Measurements from ENCODE around the gene ACSL1. TPM values are rescaled to one million over a fixed set of nuclear protein-coding genes. Genes with fewer than 3 reads are reported as not detected.
"Not testable (repeated sequence)": the region's sequence is repeated elsewhere in the genome, so short reads cannot be mapped to it uniquely, and the experiment has no call there.

Gene ACSL1
- polyA plus RNA-seq, 1 donor (not counting 4 experiments of a cell fraction or from before 2014, with no cell fraction given) = 60.6 TPM

DNA sequence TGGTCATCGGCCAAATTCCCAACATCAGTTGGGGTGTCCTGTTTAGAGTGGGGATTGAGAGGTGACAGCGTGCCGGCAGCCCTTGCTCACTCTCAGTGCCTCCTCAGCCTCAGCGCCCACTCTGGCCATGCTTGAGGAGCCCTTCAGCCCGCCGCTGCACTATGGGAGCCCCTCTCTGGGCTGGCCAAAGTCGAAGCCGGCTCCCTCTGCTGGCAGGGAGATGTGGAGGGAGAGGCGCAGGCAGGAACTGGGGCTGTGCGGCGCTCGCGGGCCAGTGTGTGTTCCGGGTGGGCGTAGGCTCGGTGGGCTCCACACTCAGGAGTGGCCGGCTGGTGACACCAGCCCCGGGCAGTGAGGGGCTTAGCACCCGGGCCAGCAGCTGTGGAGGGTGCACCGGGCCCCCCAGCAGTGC lies 84.8 kb downstream of the ACSL1 start:
- no peak overlapping the region for H3K4me2 ChIP-seq (ENCODE audit: control insufficient read depth, extremely low read depth, insufficient read depth, low read depth, low read length)
- H3K27ac ChIP-seq (ENCODE audit: control insufficient read depth, insufficient read depth, low read length) = no peak overlapping the region
- no peak overlapping the region for H2AFZ ChIP-seq (ENCODE audit: control insufficient read depth, low read length)
- H3K27me3 ChIP-seq (ENCODE audit: control insufficient read depth, extremely low read depth, insufficient read depth, low read length) = no peaks in the 10 kb centered on the region
- DNase-seq (ENCODE audit: low read depth, low spot score) (no peak), FAIRE-seq (no peak)
- H3K9ac ChIP-seq (ENCODE audit: control insufficient read depth, extremely low read depth, insufficient read depth, low read length) = no peak overlapping the region
- H3K4me1 ChIP-seq (ENCODE audit: control insufficient read depth, extremely low read depth, insufficient read depth, low read length) = peaks cover 2% of the 10 kb centered on the region
- TF ChIP-seq EZH2 (IDR thresholded peaks at IDR 0.05; ENCODE audit: low read length) = no peak
- TF ChIP-seq, protein P1, sequence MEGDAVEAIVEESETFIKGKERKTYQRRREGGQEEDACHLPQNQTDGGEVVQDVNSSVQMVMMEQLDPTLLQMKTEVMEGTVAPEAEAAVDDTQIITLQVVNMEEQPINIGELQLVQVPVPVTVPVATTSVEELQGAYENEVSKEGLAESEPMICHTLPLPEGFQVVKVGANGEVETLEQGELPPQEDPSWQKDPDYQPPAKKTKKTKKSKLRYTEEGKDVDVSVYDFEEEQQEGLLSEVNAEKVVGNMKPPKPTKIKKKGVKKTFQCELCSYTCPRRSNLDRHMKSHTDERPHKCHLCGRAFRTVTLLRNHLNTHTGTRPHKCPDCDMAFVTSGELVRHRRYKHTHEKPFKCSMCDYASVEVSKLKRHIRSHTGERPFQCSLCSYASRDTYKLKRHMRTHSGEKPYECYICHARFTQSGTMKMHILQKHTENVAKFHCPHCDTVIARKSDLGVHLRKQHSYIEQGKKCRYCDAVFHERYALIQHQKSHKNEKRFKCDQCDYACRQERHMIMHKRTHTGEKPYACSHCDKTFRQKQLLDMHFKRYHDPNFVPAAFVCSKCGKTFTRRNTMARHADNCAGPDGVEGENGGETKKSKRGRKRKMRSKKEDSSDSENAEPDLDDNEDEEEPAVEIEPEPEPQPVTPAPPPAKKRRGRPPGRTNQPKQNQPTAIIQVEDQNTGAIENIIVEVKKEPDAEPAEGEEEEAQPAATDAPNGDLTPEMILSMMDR (optimal IDR thresholded peaks at IDR 0.05 in 1 of 3, IDR thresholded peaks at IDR 0.05 in 1 of 3, conservative IDR thresholded peaks at IDR 0.05 in 1 of 3; ENCODE audit: extremely low read depth in 1 of 3, insufficient read depth in 2 of 3, low read length in 3 of 3) = no peak
- no peaks in the 10 kb centered on the region for H3K79me2 ChIP-seq (ENCODE audit: control insufficient read depth, insufficient read depth, low read length)
- dilution Hi-C loops (cut with MboI; ENCODE audit: extremely low pct_ligation_motif_present, low sequenced_read_pairs) = no loop called here
- H3K9me3 ChIP-seq (ENCODE audit: control insufficient read depth, low read depth, low read length) = no peaks in the 10 kb centered on the region
- H3K4me3 ChIP-seq (ENCODE audit: control insufficient read depth in 2 of 3, extremely low read depth in 1 of 3, insufficient read depth in 2 of 3, low read depth in 1 of 3, low read length in 3 of 3) = no peak overlapping the region
- no peaks in the 10 kb centered on the region for H4K20me1 ChIP-seq (ENCODE audit: control insufficient read depth, extremely low read depth, insufficient read depth, low read length)
- H3K36me3 ChIP-seq (ENCODE audit: control insufficient read depth in 2 of 2, extremely low read depth in 1 of 2, insufficient read depth in 2 of 2, low read length in 2 of 2) = no peaks in the 10 kb centered on the region
- no peaks in the 10 kb centered on the region for H3K9me1 ChIP-seq (ENCODE audit: control insufficient read depth, extremely low read depth, insufficient read depth, low read length)

DNA sequence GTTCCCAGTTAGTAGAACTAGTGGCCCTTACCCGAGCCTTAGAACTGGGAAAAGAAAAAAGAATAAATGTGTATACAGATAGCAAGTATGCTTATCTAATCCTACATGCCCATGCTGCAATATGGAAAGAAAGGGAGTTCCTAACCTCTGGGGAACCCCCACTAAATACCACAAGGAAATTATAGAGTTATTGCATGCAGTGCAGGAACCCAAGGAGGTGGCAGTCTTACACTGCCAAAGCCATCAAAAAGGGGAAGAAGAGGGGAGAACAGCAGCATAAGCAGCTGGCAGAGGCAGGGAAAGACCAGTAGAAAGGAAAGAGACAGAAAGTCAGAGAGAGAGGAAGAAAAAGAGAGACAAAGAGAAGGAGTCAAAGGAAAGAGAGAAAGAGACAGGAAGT lies 86.2 kb downstream of the ACSL1 start:
- dilution Hi-C loops (cut with MboI; ENCODE audit: extremely low pct_ligation_motif_present, low sequenced_read_pairs); H3K27ac ChIP-seq (ENCODE audit: control insufficient read depth, insufficient read depth, low read length); H3K36me3 ChIP-seq (ENCODE audit: control insufficient read depth in 2 of 2, extremely low read depth in 1 of 2, insufficient read depth in 2 of 2, low read length in 2 of 2); H4K20me1 ChIP-seq (ENCODE audit: control insufficient read depth, extremely low read depth, insufficient read depth, low read length); FAIRE-seq; DNase-seq (ENCODE audit: low read depth, low spot score); H3K27me3 ChIP-seq (ENCODE audit: control insufficient read depth, extremely low read depth, insufficient read depth, low read length); H2AFZ ChIP-seq (ENCODE audit: control insufficient read depth, low read length); H3K9ac ChIP-seq (ENCODE audit: control insufficient read depth, extremely low read depth, insufficient read depth, low read length); H3K4me3 ChIP-seq (ENCODE audit: control insufficient read depth in 2 of 3, extremely low read depth in 1 of 3, insufficient read depth in 2 of 3, low read depth in 1 of 3, low read length in 3 of 3); H3K9me1 ChIP-seq (ENCODE audit: control insufficient read depth, extremely low read depth, insufficient read depth, low read length); H3K4me2 ChIP-seq (ENCODE audit: control insufficient read depth, extremely low read depth, insufficient read depth, low read depth, low read length); H3K79me2 ChIP-seq (ENCODE audit: control insufficient read depth, insufficient read depth, low read length); H3K9me3 ChIP-seq (ENCODE audit: control insufficient read depth, low read depth, low read length); H3K4me1 ChIP-seq (ENCODE audit: control insufficient read depth, extremely low read depth, insufficient read depth, low read length): not testable (repeated sequence)

DNA sequence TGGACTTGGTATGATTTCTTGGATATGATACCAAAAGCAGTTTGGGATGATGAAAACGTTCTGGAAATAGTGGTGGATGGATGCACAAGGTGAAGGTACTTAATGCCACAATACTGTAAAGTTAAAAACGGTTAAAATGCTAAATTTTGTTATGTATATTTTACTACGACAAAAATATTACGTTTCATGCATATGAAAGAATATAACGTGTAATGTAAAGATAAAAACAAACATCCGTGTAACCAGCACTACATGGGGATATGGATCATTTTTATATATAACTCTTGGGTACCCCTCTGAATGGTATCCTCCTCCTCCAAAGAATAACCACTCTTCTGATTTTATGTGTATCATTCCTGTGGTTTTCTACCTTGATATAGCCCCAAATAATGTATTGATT lies 91.0 kb downstream of the ACSL1 start:
- H3K36me3 ChIP-seq (ENCODE audit: control insufficient read depth in 2 of 2, extremely low read depth in 1 of 2, insufficient read depth in 2 of 2, low read length in 2 of 2) = no peaks in the 10 kb centered on the region
- H3K9me3 ChIP-seq (ENCODE audit: control insufficient read depth, low read depth, low read length) = no peaks in the 10 kb centered on the region
- dilution Hi-C loops (cut with MboI; ENCODE audit: extremely low pct_ligation_motif_present, low sequenced_read_pairs) = no loop called here
- peak overlapping the region; percentile 73 to 98 (median 97) for H3K4me3 ChIP-seq (ENCODE audit: control insufficient read depth in 2 of 3, extremely low read depth in 1 of 3, insufficient read depth in 2 of 3, low read depth in 1 of 3, low read length in 3 of 3)
- peak overlapping the region; percentile 95 for H3K9ac ChIP-seq (ENCODE audit: control insufficient read depth, extremely low read depth, insufficient read depth, low read length)
- FAIRE-seq = no peak
- peak overlapping the region; percentile 92 for H3K4me2 ChIP-seq (ENCODE audit: control insufficient read depth, extremely low read depth, insufficient read depth, low read depth, low read length)
- no peak for TF ChIP-seq EZH2 (IDR thresholded peaks at IDR 0.05; ENCODE audit: low read length)
- TF ChIP-seq, protein P1 (optimal IDR thresholded peaks at IDR 0.05 in 1 of 3, IDR thresholded peaks at IDR 0.05 in 1 of 3, conservative IDR thresholded peaks at IDR 0.05 in 1 of 3; ENCODE audit: extremely low read depth in 1 of 3, insufficient read depth in 2 of 3, low read length in 3 of 3) = no peak
- peak overlapping the region; percentile 34 for H3K27ac ChIP-seq (ENCODE audit: control insufficient read depth, insufficient read depth, low read length)
- H4K20me1 ChIP-seq (ENCODE audit: control insufficient read depth, extremely low read depth, insufficient read depth, low read length) = no peaks in the 10 kb centered on the region
- peaks cover 30% of the 10 kb centered on the region for H3K79me2 ChIP-seq (ENCODE audit: control insufficient read depth, insufficient read depth, low read length)
- H3K27me3 ChIP-seq (ENCODE audit: control insufficient read depth, extremely low read depth, insufficient read depth, low read length) = no peaks in the 10 kb centered on the region
- H3K4me1 ChIP-seq (ENCODE audit: control insufficient read depth, extremely low read depth, insufficient read depth, low read length) = peaks cover 22% of the 10 kb centered on the region
- DNase-seq (ENCODE audit: low read depth, low spot score) = no peak
- peak overlapping the region; percentile 96 for H2AFZ ChIP-seq (ENCODE audit: control insufficient read depth, low read length)
- H3K9me1 ChIP-seq (ENCODE audit: control insufficient read depth, extremely low read depth, insufficient read depth, low read length) = no peaks in the 10 kb centered on the region

All from keratinocyte (primary cell).